ENCODE measurements around the gene TBPL2. TPM values are rescaled to one million over a fixed set of nuclear protein-coding genes. Genes with fewer than 3 reads are reported as not detected.
A peak's percentile ranks its signal among the peaks of the same experiment; 100 is the strongest.

Gene TBPL2
- total RNA-seq, 6 experiments from 2014 or later, result not detected

DNA sequence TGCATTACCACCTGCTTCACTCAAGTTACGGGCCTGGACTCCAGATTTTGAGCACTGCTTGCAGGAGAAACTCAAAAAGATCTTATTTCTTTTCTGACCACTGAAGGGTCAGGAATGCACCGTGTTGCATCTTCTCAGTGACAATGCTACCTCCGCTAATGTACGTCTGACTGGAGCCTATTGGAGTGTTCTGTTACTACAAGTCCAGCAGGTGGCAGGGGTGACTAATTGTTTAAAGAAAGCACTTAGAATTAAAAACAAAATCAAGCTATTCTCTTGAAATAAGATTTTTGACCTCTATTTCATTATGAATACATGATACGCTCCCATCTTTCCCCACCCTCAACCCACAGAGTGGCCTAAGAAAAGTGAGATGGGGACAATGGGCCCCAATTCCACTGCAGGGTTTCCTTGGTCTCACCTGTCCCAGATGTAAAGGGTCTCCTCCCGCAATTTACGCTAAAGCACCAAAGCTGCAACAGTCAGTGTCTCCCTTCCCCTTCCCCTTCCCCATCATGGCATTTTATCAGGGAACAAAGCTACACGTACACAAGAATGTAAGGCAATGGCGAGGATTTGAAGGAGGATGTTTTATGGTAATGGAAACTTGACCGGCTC, 2.2 kb downstream of the TBPL2 start:
- ATAC-seq (peak; percentile 42 to 77 (median 56)), DNase-seq (no peak)
- Histone ChIP-seq H3K9me3 (no peaks in the 10 kb centered on the region), H3K4me1 (no peaks in the 10 kb centered on the region), H3K4me3 (no peak overlapping the region), H3K27me3 (no peaks in the 10 kb centered on the region), H3K27ac (no peak overlapping the region), H3K36me3 (no peaks in the 10 kb centered on the region)
- WGBS (ENCODE audit: insufficient coverage, low coverage, low lambda C conversion rate, missing lambda C conversion rate), result 37% methylated on average over 9 of the region's 10 CpGs
- intact Hi-C loops (cut with DNase I), result no loop called here
- TF ChIP-seq POLR2A (IDR thresholded peaks at IDR 0.05), result no peak
- TF ChIP-seq, protein P1, sequence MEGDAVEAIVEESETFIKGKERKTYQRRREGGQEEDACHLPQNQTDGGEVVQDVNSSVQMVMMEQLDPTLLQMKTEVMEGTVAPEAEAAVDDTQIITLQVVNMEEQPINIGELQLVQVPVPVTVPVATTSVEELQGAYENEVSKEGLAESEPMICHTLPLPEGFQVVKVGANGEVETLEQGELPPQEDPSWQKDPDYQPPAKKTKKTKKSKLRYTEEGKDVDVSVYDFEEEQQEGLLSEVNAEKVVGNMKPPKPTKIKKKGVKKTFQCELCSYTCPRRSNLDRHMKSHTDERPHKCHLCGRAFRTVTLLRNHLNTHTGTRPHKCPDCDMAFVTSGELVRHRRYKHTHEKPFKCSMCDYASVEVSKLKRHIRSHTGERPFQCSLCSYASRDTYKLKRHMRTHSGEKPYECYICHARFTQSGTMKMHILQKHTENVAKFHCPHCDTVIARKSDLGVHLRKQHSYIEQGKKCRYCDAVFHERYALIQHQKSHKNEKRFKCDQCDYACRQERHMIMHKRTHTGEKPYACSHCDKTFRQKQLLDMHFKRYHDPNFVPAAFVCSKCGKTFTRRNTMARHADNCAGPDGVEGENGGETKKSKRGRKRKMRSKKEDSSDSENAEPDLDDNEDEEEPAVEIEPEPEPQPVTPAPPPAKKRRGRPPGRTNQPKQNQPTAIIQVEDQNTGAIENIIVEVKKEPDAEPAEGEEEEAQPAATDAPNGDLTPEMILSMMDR (IDR thresholded peaks at IDR 0.05), result peak; percentile 35 to 43 (median 40)

DNA sequence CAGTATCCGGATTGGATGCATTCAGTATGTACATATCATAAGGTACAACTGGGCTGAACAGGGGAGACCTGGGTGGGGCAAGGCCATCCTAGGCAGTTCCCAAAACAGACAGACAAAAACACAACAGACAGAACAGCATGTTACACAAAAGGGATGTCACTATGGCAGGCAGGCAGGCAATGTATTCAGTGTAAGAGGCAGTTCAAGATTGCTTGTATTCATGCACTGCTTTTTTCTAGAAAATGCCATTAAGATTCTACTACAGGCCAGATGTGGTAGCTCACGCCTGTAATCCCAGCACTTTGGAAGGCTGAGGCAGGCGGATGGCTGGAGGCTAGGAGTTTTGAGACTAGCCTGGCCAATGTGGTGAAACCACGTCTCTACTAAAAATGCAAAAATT, 3.5 kb downstream of the TBPL2 start:
- intact Hi-C loops (cut with DNase I), result no loop called here
- Histone ChIP-seq H3K27me3 (no peaks in the 10 kb centered on the region), H3K4me3 (no peak overlapping the region), H3K9me3 (no peaks in the 10 kb centered on the region), H3K36me3 (no peaks in the 10 kb centered on the region), H3K4me1 (no peaks in the 10 kb centered on the region), H3K27ac (no peak overlapping the region)
- 72% methylated on average over 4 of the region's 4 CpGs for WGBS (ENCODE audit: insufficient coverage, low coverage, low lambda C conversion rate, missing lambda C conversion rate)
- ATAC-seq, result no peak
- no peak for DNase-seq
- TF ChIP-seq POLR2A (IDR thresholded peaks at IDR 0.05), result no peak
- TF ChIP-seq, protein P1 (IDR thresholded peaks at IDR 0.05), result no peak

DNA sequence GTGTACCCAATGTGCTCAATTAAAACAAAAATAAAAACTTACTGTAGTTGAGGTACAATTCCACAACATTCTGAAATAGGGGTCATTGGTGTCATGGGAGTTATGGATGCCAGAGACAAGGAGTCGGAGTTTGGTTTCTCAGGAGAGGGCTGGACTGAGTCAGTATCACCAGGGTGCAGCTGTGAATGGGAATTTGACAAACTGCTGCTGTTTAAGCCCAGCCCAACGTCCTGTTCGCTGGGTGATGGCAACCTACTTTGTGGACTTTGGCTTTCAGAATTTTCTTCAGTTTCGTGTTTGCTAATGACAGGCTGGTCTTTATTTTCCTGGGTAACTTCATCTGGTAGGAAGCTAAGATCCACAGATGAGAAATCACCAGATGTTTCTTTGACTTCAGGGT, 3.9 kb downstream of the TBPL2 start:
- ATAC-seq (no peak), DNase-seq (no peak)
- H3K36me3 ChIP-seq, result no peaks in the 10 kb centered on the region
- no peaks in the 10 kb centered on the region for H3K9me3 ChIP-seq
- H3K27ac ChIP-seq, result no peak overlapping the region
- 42% methylated on average over 4 of the region's 4 CpGs for WGBS (ENCODE audit: insufficient coverage, low coverage, low lambda C conversion rate, missing lambda C conversion rate)
- intact Hi-C loops (cut with DNase I), result no loop called here
- H3K27me3 ChIP-seq, result no peaks in the 10 kb centered on the region
- H3K4me1 ChIP-seq, result no peaks in the 10 kb centered on the region
- TF ChIP-seq, protein P1 (IDR thresholded peaks at IDR 0.05), result no peak
- TF ChIP-seq POLR2A (IDR thresholded peaks at IDR 0.05), result no peak
- no peak overlapping the region for H3K4me3 ChIP-seq

DNA sequence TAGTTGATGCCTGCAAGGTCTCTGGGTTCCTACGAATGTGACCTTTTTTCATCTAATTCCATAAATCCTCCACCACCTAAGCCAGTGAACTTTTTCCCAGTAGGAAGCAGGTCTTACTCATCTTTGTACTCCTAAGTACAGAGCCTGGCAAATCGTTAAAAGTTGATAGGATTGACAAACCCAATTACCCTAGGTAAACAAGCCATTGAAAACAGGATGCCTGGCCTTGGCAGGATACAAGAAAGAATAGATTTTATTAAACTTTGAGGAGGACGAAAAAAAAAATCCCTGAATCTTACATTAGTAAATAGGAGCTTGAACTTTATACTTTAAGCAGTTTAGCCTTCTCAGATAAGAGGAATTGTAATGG, 5.6 kb downstream of the TBPL2 start:
- Histone ChIP-seq H3K36me3 (no peaks in the 10 kb centered on the region), H3K4me3 (no peak overlapping the region), H3K27ac (no peak overlapping the region), H3K4me1 (no peaks in the 10 kb centered on the region), H3K27me3 (no peaks in the 10 kb centered on the region), H3K9me3 (no peaks in the 10 kb centered on the region)
- intact Hi-C loops (cut with DNase I), result no loop called here
- ATAC-seq (peak in 2 of 4 donors; percentile 61 to 77), DNase-seq (no peak)
- TF ChIP-seq, protein P1 (IDR thresholded peaks at IDR 0.05), result no peak
- no peak for TF ChIP-seq POLR2A (IDR thresholded peaks at IDR 0.05)
- WGBS (ENCODE audit: insufficient coverage, low coverage, low lambda C conversion rate, missing lambda C conversion rate), result 17% methylated on average over 3 of the region's 3 CpGs

Measured in right lobe of liver (tissue), 6 donors.